ENCODE measurements around the gene SWT1.

GRCh38 chr1:185288435-185288834 lies 131.5 kb downstream of the SWT1 start:
- TF ChIP-seq RARB (CRISPR knock-in tag; IDR thresholded peaks at IDR 0.05), result no peak
- no peak for TF ChIP-seq GLIS3 (CRISPR knock-in tag; IDR thresholded peaks at IDR 0.05)
- no peak for TF ChIP-seq ARNTL (CRISPR knock-in tag; IDR thresholded peaks at IDR 0.05; ENCODE audit: borderline replicate concordance, low read depth)
- no peak for TF ChIP-seq ZFP3 (CRISPR knock-in tag; IDR thresholded peaks at IDR 0.05)
- TF ChIP-seq PPARA (CRISPR knock-in tag; IDR thresholded peaks at IDR 0.05; ENCODE audit: borderline replicate concordance), result no peak
- no peak for TF ChIP-seq ZNF70 (CRISPR knock-in tag; IDR thresholded peaks at IDR 0.05)
- TF ChIP-seq PATZ1 (CRISPR knock-in tag; IDR thresholded peaks at IDR 0.05; ENCODE audit: borderline replicate concordance), result no peak
- TF ChIP-seq OSR1 (CRISPR knock-in tag; IDR thresholded peaks at IDR 0.05), result no peak
- no peak for TF ChIP-seq CSDC2 (CRISPR knock-in tag; IDR thresholded peaks at IDR 0.05)

Measured in SK-N-SH treated with all-trans-retinoic acid at 6 μM for 48 hours (cell line).